ENCODE measurements around the gene GPHN.
"Not testable (repeated sequence)": the region's sequence is repeated elsewhere in the genome, so short reads cannot be mapped to it uniquely, and the experiment has no call there.

The GPHN gene

GRCh38 chr14:67056684-67057083 is 548.7 kb downstream of the GPHN start:
- H3K36me3 Mint-ChIP-seq (ENCODE audit: low read depth), result peaks cover 22% of the 10 kb centered on the region
- no peak overlapping the region for H3K4me3 Mint-ChIP-seq
- no peaks in the 10 kb centered on the region for H3K4me1 Mint-ChIP-seq (ENCODE audit: low read depth)

GRCh38 chr14:67059596-67059995 is 551.6 kb downstream of the GPHN start:
- H3K27me3 Mint-ChIP-seq, result no peaks in the 10 kb centered on the region
- no peak overlapping the region for H3K27ac Mint-ChIP-seq
- peaks cover 31% of the 10 kb centered on the region for H3K36me3 Mint-ChIP-seq (ENCODE audit: low read depth)
- H3K4me1 Mint-ChIP-seq (ENCODE audit: low read depth), result no peaks in the 10 kb centered on the region
- no peak overlapping the region for H3K4me3 Mint-ChIP-seq
- peaks cover 8% of the 10 kb centered on the region for H3K9me3 Mint-ChIP-seq

More at GRCh38 chr14:67056684-67057083, 548.7 kb downstream of the GPHN start:
- Mint-ChIP-seq H3K9me3 (peaks cover 9% of the 10 kb centered on the region), H3K27me3 (no peaks in the 10 kb centered on the region), H3K27ac (no peak overlapping the region)

- H3K36me3 Mint-ChIP-seq (ENCODE audit: low read depth), result peaks cover 31% of the 10 kb centered on the region
- no peak overlapping the region for H3K4me3 Mint-ChIP-seq
- H3K4me1 Mint-ChIP-seq (ENCODE audit: low read depth), result no peaks in the 10 kb centered on the region
- no peak overlapping the region for H3K27ac Mint-ChIP-seq
- no peaks in the 10 kb centered on the region for H3K27me3 Mint-ChIP-seq
- H3K9me3 Mint-ChIP-seq, result peaks cover 6% of the 10 kb centered on the region
These were observed 552.6 kb downstream of the GPHN start for GRCh38 chr14:67060546-67060945.

GRCh38 chr14:67067070-67067814 is 559.3 kb downstream of the GPHN start:
- H3K4me3 Mint-ChIP-seq; H3K27me3 Mint-ChIP-seq; H3K4me1 Mint-ChIP-seq (ENCODE audit: low read depth); H3K9me3 Mint-ChIP-seq; H3K27ac Mint-ChIP-seq: not testable (repeated sequence)
- peaks cover 28% of the 10 kb centered on the region for H3K36me3 Mint-ChIP-seq (ENCODE audit: low read depth)

GRCh38 chr14:67068251-67068650 is 560.3 kb downstream of the GPHN start:
- H3K9me3 Mint-ChIP-seq, result peaks cover 6% of the 10 kb centered on the region
- no peak overlapping the region for H3K27ac Mint-ChIP-seq
- H3K4me1 Mint-ChIP-seq (ENCODE audit: low read depth), result peaks cover 8% of the 10 kb centered on the region
- H3K4me3 Mint-ChIP-seq, result no peak overlapping the region
- no peaks in the 10 kb centered on the region for H3K27me3 Mint-ChIP-seq
- H3K36me3 Mint-ChIP-seq (ENCODE audit: low read depth), result peaks cover 20% of the 10 kb centered on the region

- Mint-ChIP-seq H3K27me3 (no peaks in the 10 kb centered on the region), H3K4me3 (no peak overlapping the region), H3K36me3 (ENCODE audit: low read depth) (peaks cover 8% of the 10 kb centered on the region), H3K4me1 (ENCODE audit: low read depth) (peaks cover 8% of the 10 kb centered on the region), H3K9me3 (no peaks in the 10 kb centered on the region), H3K27ac (no peak overlapping the region)
These were observed 563.6 kb downstream of the GPHN start for GRCh38 chr14:67071506-67071905.

GRCh38 chr14:67077921-67078320 is 570.0 kb downstream of the GPHN start:
- Mint-ChIP-seq H3K4me3 (no peak overlapping the region), H3K4me1 (ENCODE audit: low read depth) (no peaks in the 10 kb centered on the region), H3K36me3 (ENCODE audit: low read depth) (peaks cover 14% of the 10 kb centered on the region), H3K27me3 (no peaks in the 10 kb centered on the region), H3K27ac (no peak overlapping the region), H3K9me3 (peaks cover 5% of the 10 kb centered on the region)

GRCh38 chr14:67079846-67080245 is 571.9 kb downstream of the GPHN start:
- no peaks in the 10 kb centered on the region for H3K4me1 Mint-ChIP-seq (ENCODE audit: low read depth)
- peaks cover 5% of the 10 kb centered on the region for H3K9me3 Mint-ChIP-seq
- H3K27me3 Mint-ChIP-seq, result no peaks in the 10 kb centered on the region
- peaks cover 14% of the 10 kb centered on the region for H3K36me3 Mint-ChIP-seq (ENCODE audit: low read depth)
- H3K27ac Mint-ChIP-seq, result no peak overlapping the region
- no peak overlapping the region for H3K4me3 Mint-ChIP-seq

- Mint-ChIP-seq H3K4me3 (no peak overlapping the region), H3K9me3 (peaks cover 25% of the 10 kb centered on the region), H3K27me3 (no peaks in the 10 kb centered on the region), H3K27ac (no peak overlapping the region), H3K36me3 (ENCODE audit: low read depth) (peaks cover 26% of the 10 kb centered on the region), H3K4me1 (ENCODE audit: low read depth) (no peaks in the 10 kb centered on the region)
These were observed 600.3 kb downstream of the GPHN start for GRCh38 chr14:67108230-67108629.

GRCh38 chr14:67111022-67111421 is 603.1 kb downstream of the GPHN start:
- no peaks in the 10 kb centered on the region for H3K27me3 Mint-ChIP-seq
- H3K4me3 Mint-ChIP-seq, result no peak overlapping the region
- H3K4me1 Mint-ChIP-seq (ENCODE audit: low read depth), result no peaks in the 10 kb centered on the region
- H3K27ac Mint-ChIP-seq, result no peak overlapping the region
- H3K9me3 Mint-ChIP-seq, result peaks cover 8% of the 10 kb centered on the region
- peaks cover 9% of the 10 kb centered on the region for H3K36me3 Mint-ChIP-seq (ENCODE audit: low read depth)

GRCh38 chr14:67112344-67112743 is 604.4 kb downstream of the GPHN start:
- no peak overlapping the region for H3K27ac Mint-ChIP-seq
- no peaks in the 10 kb centered on the region for H3K4me1 Mint-ChIP-seq (ENCODE audit: low read depth)
- H3K27me3 Mint-ChIP-seq, result no peaks in the 10 kb centered on the region
- no peaks in the 10 kb centered on the region for H3K9me3 Mint-ChIP-seq
- H3K4me3 Mint-ChIP-seq, result no peak overlapping the region
- no peaks in the 10 kb centered on the region for H3K36me3 Mint-ChIP-seq (ENCODE audit: low read depth)

GRCh38 chr14:67127174-67127573 is 619.2 kb downstream of the GPHN start:
- Mint-ChIP-seq H3K27me3 (no peaks in the 10 kb centered on the region), H3K4me3 (no peak overlapping the region), H3K4me1 (ENCODE audit: low read depth) (peaks cover 4% of the 10 kb centered on the region), H3K9me3 (peaks cover 4% of the 10 kb centered on the region), H3K36me3 (ENCODE audit: low read depth) (peaks cover 40% of the 10 kb centered on the region), H3K27ac (no peak overlapping the region)

GRCh38 chr14:67129768-67130167 is 621.8 kb downstream of the GPHN start:
- H3K4me1 Mint-ChIP-seq (ENCODE audit: low read depth), result peaks cover 27% of the 10 kb centered on the region
- no peak overlapping the region for H3K27ac Mint-ChIP-seq
- no peaks in the 10 kb centered on the region for H3K27me3 Mint-ChIP-seq
- H3K9me3 Mint-ChIP-seq, result peaks cover 4% of the 10 kb centered on the region
- peaks cover 35% of the 10 kb centered on the region for H3K36me3 Mint-ChIP-seq (ENCODE audit: low read depth)
- no peak overlapping the region for H3K4me3 Mint-ChIP-seq

- no peak overlapping the region for H3K4me3 Mint-ChIP-seq
- H3K9me3 Mint-ChIP-seq, result peaks cover 6% of the 10 kb centered on the region
- no peak overlapping the region for H3K27ac Mint-ChIP-seq
- H3K27me3 Mint-ChIP-seq, result no peaks in the 10 kb centered on the region
- peaks cover 29% of the 10 kb centered on the region for H3K36me3 Mint-ChIP-seq (ENCODE audit: low read depth)
- peaks cover 37% of the 10 kb centered on the region for H3K4me1 Mint-ChIP-seq (ENCODE audit: low read depth)
These were observed 623.7 kb downstream of the GPHN start for GRCh38 chr14:67131691-67132090.

GRCh38 chr14:67133144-67133543 is 625.2 kb downstream of the GPHN start:
- Mint-ChIP-seq H3K27ac (no peak overlapping the region), H3K27me3 (no peaks in the 10 kb centered on the region), H3K4me3 (no peak overlapping the region), H3K36me3 (ENCODE audit: low read depth) (peaks cover 29% of the 10 kb centered on the region), H3K9me3 (peaks cover 6% of the 10 kb centered on the region), H3K4me1 (ENCODE audit: low read depth) (peaks cover 37% of the 10 kb centered on the region)
